ENCODE data around the gene SPINK14.

Gene SPINK14

DNA sequence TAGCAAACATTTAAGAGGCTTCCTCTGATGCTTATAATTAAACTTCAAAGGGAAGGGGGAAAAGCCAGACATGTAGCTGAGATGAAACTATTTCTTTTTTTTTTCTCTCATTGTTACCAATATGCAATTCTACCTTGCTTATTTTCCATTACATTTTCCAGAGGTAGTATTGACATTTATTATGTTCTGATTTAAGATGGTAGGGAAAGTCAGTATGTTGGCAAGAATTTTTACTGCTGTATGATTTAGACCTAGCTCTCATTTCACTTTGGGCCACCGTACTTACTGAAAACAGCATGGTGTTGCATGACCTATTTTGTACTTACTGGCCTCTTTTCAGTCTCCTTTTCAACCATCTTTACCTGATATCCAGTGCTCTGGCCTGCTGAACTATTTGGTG, 24.9 kb downstream of the SPINK14 start:
- 100% methylated on average over 1 of the region's 1 CpG; no CpG with 5 or more reads in 1 of the 2 experiments for WGBS, 2 experiments (ENCODE audit: insufficient coverage in 2 of 2)
- H3K27ac ChIP-seq (ENCODE audit: low read depth, low read length, severe bottlenecking): no peak overlapping the region
- H3K9me3 ChIP-seq (ENCODE audit: control insufficient read depth, low read length): no peaks in the 10 kb centered on the region
- H3K4me1 ChIP-seq (ENCODE audit: control insufficient read depth, insufficient read depth, low read length, poor library complexity, severe bottlenecking): no peaks in the 10 kb centered on the region
- H3K4me3 ChIP-seq (ENCODE audit: extremely low read depth, insufficient read depth, low read length, poor library complexity, severe bottlenecking): no peak overlapping the region
- H3K36me3 ChIP-seq (ENCODE audit: control insufficient read depth, insufficient read depth, low read length): no peaks in the 10 kb centered on the region

DNA sequence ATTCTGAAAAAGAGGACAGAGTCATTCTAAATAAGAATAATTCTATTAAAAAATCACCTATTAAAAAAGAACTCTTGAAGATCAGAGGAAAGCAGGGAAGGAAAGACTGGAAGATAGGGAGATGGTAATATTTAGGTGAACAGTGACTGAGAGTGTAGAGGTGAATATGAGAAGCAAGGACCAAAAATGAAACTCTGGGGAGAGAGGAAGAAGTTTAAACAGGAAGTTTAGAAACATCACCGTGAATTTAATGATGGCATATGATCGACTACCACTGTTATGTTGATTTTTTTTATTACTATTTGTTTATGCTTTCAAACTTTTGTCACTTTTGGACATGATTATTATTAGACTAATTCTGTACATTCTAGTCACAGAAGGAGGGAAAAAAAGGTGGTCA, 32.8 kb downstream of the SPINK14 start:
- Histone ChIP-seq H3K9me3 (ENCODE audit: control insufficient read depth, low read length) (no peaks in the 10 kb centered on the region), H3K36me3 (ENCODE audit: control insufficient read depth, insufficient read depth, low read length) (no peaks in the 10 kb centered on the region), H3K4me3 (ENCODE audit: extremely low read depth, insufficient read depth, low read length, poor library complexity, severe bottlenecking) (no peak overlapping the region), H3K4me1 (ENCODE audit: control insufficient read depth, insufficient read depth, low read length, poor library complexity, severe bottlenecking) (no peaks in the 10 kb centered on the region), H3K27ac (ENCODE audit: low read depth, low read length, severe bottlenecking) (no peak overlapping the region)
- WGBS, 2 experiments (ENCODE audit: insufficient coverage in 2 of 2): no CpG with 5 or more reads among the region's 2 CpGs

DNA sequence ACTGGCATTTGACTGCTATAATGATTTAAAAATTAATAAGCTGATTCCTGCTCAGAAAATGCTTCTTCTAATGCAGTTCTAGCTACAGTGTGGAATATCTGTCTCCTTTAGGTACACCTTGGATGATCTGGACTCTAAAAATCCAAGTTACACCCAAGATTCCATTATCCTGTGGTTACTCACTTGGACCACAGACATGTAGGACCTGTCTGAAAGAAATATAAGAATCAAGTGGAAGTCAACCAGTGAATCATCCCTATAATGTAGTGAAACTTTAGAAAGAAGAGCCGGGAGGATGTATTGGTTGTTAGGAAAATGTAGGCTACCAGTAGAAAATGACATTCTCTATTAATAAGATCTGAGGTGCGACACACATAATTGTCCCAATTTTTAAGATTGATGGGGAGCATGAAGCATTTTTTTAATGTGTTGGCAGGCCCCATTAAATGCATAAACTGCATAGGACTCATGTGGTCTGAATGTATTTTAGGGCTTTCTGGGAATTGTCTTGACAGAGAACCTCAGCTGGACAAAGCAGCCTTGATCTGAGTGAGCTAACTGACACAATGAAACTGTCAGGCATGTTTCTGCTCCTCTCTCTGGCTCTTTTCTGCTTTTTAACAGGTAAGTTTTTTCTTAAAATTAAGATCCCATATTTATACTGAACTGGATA, 34.3 kb downstream of the SPINK14 start, which contains the start of gene SPINK6:
TSS of gene SPINK6 (plus strand) at position 512 of the 673 bp plus-strand sequence. CDS start at position 567, 55 bp downstream.
- WGBS, 2 experiments (ENCODE audit: insufficient coverage in 2 of 2): 100% methylated on average over 1 to 2 of the region's 2 CpGs

DNA sequence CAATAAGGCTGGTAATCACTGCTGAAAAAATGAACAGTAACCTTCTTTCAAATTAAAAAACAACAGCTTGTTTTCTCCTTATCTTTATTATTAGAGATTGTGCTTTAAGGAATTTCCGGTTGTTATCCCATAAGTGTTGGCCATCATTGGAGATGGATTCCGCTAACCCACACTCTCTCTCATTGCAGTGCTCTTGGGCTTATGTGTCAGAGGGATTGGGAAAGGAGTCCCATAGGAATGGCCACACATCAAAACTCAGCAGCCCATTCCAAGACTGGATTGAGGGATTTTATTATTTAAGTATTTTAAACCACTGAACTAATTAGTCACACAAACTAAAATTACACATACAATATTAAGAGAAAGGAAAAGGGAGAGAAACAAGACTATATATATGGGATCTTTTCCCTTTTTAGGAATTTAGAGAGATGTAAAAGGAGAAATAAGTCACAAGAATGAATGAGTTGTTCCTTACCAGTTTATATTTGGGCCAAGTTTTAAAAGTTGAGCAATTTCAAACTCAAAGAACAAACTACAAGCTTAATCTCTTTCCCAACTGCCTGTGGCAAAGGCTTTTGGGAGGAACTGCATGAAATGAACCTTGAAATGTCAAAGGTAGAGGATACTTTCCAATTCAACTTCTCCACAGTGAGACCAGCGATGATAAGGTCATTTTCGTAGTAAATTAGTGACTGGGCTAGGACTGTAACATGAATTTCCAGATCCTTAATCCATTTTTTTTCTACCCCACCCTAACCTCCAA, 36.9 kb downstream of the SPINK14 start:
- whole genome bisulfite sequencing, 2 experiments (ENCODE audit: insufficient coverage in 2 of 2): 80% methylated on average over 1 of the region's 4 CpGs; no CpG with 5 or more reads in 1 of the 2 experiments
- no peaks in the 10 kb centered on the region for H3K4me1 ChIP-seq (ENCODE audit: control insufficient read depth, insufficient read depth, low read length, poor library complexity, severe bottlenecking)

More for the DNA sequence above, 34.3 kb downstream of the SPINK14 start, which contains the start of gene SPINK6:
- no peak within 1 kb of the TSS for H3K4me3 ChIP-seq (ENCODE audit: extremely low read depth, insufficient read depth, low read length, poor library complexity, severe bottlenecking)
- H3K36me3 ChIP-seq (ENCODE audit: control insufficient read depth, insufficient read depth, low read length): no peaks in the 10 kb centered on the region
- no peak within 1 kb of the TSS for H3K27ac ChIP-seq (ENCODE audit: low read depth, low read length, severe bottlenecking)
- no peaks in the 10 kb centered on the region for H3K4me1 ChIP-seq (ENCODE audit: control insufficient read depth, insufficient read depth, low read length, poor library complexity, severe bottlenecking)
- no peaks in the 10 kb centered on the region for H3K9me3 ChIP-seq (ENCODE audit: control insufficient read depth, low read length)

DNA sequence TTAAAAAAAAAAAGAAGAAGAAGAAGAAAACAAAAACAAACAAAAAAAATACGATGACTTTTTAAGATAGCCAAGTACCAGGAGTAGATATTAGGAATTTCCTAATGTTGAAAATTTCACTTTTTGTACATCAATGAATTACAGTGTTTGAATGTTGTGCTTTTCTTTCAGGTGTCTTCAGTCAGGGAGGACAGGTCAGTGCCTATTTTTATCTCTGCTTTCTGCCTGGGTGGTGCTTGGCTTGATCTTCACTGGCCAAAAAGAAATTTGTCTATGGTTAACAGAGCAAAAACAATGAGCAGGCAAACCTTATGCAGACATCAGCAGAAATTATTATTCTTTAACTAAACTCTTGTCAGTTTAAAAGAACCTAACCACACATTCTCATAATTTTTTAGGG, 37.5 kb downstream of the SPINK14 start:
- Histone ChIP-seq H3K4me3 (ENCODE audit: extremely low read depth, insufficient read depth, low read length, poor library complexity, severe bottlenecking) (no peak overlapping the region), H3K4me1 (ENCODE audit: control insufficient read depth, insufficient read depth, low read length, poor library complexity, severe bottlenecking) (no peaks in the 10 kb centered on the region), H3K27ac (ENCODE audit: low read depth, low read length, severe bottlenecking) (no peak overlapping the region), H3K9me3 (ENCODE audit: control insufficient read depth, low read length) (no peaks in the 10 kb centered on the region), H3K36me3 (ENCODE audit: control insufficient read depth, insufficient read depth, low read length) (no peaks in the 10 kb centered on the region)
- WGBS, 2 experiments (ENCODE audit: insufficient coverage in 2 of 2): no CpG with 5 or more reads among the region's 1 CpG

More for the DNA sequence above, 36.9 kb downstream of the SPINK14 start:
- no peaks in the 10 kb centered on the region for H3K36me3 ChIP-seq (ENCODE audit: control insufficient read depth, insufficient read depth, low read length)
- no peak overlapping the region for H3K27ac ChIP-seq (ENCODE audit: low read depth, low read length, severe bottlenecking)
- no peak overlapping the region for H3K4me3 ChIP-seq (ENCODE audit: extremely low read depth, insufficient read depth, low read length, poor library complexity, severe bottlenecking)
- no peaks in the 10 kb centered on the region for H3K9me3 ChIP-seq (ENCODE audit: control insufficient read depth, low read length)

DNA sequence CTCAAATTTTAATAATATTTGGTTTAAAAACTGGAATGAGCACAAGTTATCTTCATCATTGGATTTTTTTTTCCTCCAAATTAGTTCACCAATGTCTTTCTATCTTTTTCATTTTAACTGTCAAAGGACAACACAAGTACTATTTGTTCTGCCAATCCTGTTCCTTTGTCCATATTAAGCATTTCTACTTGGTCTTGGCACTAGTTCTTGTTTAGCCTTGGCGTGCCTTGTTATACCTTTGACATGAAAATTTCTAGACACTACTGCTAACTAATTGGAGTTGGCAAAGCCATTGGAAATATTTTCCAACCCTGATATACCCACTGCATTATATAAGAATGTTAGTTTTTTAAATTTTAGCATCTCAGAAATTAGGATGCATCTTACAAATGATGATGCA, 38.3 kb downstream of the SPINK14 start:
- no peak overlapping the region for H3K4me3 ChIP-seq (ENCODE audit: extremely low read depth, insufficient read depth, low read length, poor library complexity, severe bottlenecking)
- no peaks in the 10 kb centered on the region for H3K36me3 ChIP-seq (ENCODE audit: control insufficient read depth, insufficient read depth, low read length)
- H3K27ac ChIP-seq (ENCODE audit: low read depth, low read length, severe bottlenecking): no peak overlapping the region
- H3K9me3 ChIP-seq (ENCODE audit: control insufficient read depth, low read length): no peaks in the 10 kb centered on the region
- 89% methylated on average over 1 of the region's 1 CpG; no CpG with 5 or more reads in 1 of the 2 experiments for WGBS, 2 experiments (ENCODE audit: insufficient coverage in 2 of 2)
- no peaks in the 10 kb centered on the region for H3K4me1 ChIP-seq (ENCODE audit: control insufficient read depth, insufficient read depth, low read length, poor library complexity, severe bottlenecking)

DNA sequence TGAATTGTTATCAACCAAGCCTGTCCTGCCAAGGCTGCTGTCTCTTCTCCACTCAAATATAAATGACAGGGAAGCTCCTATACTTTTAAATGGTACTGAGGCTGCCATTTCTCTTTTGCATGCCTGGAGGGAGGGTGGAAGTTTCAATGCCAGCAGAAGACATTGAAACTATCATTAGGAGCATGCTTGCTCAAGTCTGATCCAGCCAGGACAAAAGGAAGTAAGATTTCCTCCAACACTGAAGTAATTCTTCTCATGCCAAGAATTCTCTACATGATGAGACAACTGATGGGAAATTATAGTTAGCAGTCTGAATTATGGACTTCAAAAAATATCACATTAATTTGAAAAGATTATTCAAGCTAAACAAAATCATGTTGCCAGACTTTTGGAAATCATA, 39.9 kb downstream of the SPINK14 start:
- Histone ChIP-seq H3K27ac (ENCODE audit: low read depth, low read length, severe bottlenecking) (no peak overlapping the region), H3K36me3 (ENCODE audit: control insufficient read depth, insufficient read depth, low read length) (no peaks in the 10 kb centered on the region), H3K9me3 (ENCODE audit: control insufficient read depth, low read length) (no peaks in the 10 kb centered on the region), H3K4me3 (ENCODE audit: extremely low read depth, insufficient read depth, low read length, poor library complexity, severe bottlenecking) (no peak overlapping the region), H3K4me1 (ENCODE audit: control insufficient read depth, insufficient read depth, low read length, poor library complexity, severe bottlenecking) (no peaks in the 10 kb centered on the region)

DNA sequence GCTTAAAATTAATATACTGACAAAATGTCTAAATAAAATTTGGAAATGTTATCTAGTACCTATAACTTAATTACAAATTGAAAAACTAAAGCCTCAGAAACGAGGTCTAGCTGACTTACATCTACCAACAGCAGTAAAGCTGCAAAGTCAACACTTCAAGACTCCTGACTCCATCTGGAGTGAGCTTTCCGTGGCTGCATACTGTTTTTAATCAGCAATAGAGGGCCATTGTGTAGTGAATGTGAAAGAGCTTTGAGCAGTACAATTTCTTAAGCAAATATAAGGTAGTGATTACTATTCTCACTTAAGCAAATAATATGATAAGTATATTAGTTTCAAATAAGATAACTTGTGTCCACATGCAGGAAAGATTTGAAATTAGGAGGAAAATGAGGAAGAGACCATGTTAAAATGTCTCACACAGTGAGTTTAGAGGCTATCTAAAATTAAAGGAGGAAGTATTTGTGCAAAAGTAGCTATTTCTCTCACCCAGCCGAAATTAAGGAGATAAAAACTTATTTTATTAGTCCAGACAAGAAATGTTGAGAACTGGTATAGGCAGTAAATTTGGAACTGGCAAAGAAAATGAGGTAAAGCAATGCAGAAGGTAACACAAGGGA, 40.9 kb downstream of the SPINK14 start:
- H3K36me3 ChIP-seq (ENCODE audit: control insufficient read depth, insufficient read depth, low read length): no peaks in the 10 kb centered on the region
- H3K4me3 ChIP-seq (ENCODE audit: extremely low read depth, insufficient read depth, low read length, poor library complexity, severe bottlenecking): no peak overlapping the region
- H3K4me1 ChIP-seq (ENCODE audit: control insufficient read depth, insufficient read depth, low read length, poor library complexity, severe bottlenecking): no peaks in the 10 kb centered on the region
- H3K27ac ChIP-seq (ENCODE audit: low read depth, low read length, severe bottlenecking): no peak overlapping the region
- WGBS, 2 experiments (ENCODE audit: insufficient coverage in 2 of 2): no CpG with 5 or more reads among the region's 3 CpGs
- H3K9me3 ChIP-seq (ENCODE audit: control insufficient read depth, low read length): no peaks in the 10 kb centered on the region

DNA sequence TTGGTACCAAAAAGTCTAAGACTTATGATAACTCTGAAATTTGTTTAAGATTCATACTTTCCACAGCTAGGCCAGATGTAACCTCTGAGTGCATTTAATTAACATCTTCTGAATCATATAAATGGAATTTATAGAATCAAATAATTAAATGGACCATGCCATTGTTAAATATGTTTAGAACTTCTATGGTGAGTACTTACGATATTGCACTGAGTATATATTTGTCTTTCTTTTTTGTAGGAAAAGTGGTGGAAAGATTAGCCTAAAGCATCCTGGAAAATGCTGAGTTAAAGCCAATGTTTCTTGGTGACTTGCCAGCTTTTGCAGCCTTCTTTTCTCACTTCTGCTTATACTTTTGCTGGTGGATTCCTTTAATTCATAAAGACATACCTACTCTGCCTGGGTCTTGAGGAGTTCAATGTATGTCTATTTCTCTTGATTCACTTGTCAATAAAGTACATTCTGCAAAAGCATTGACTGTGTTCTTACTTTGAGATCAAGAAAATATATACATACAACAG, 46.4 kb downstream of the SPINK14 start:
- Histone ChIP-seq H3K4me3 (ENCODE audit: extremely low read depth, insufficient read depth, low read length, poor library complexity, severe bottlenecking) (no peak overlapping the region), H3K9me3 (ENCODE audit: control insufficient read depth, low read length) (no peaks in the 10 kb centered on the region), H3K27ac (ENCODE audit: low read depth, low read length, severe bottlenecking) (no peak overlapping the region), H3K4me1 (ENCODE audit: control insufficient read depth, insufficient read depth, low read length, poor library complexity, severe bottlenecking) (no peaks in the 10 kb centered on the region), H3K36me3 (ENCODE audit: control insufficient read depth, insufficient read depth, low read length) (no peaks in the 10 kb centered on the region)
- WGBS, 2 experiments (ENCODE audit: insufficient coverage in 2 of 2): no CpG with 5 or more reads among the region's 1 CpG

DNA sequence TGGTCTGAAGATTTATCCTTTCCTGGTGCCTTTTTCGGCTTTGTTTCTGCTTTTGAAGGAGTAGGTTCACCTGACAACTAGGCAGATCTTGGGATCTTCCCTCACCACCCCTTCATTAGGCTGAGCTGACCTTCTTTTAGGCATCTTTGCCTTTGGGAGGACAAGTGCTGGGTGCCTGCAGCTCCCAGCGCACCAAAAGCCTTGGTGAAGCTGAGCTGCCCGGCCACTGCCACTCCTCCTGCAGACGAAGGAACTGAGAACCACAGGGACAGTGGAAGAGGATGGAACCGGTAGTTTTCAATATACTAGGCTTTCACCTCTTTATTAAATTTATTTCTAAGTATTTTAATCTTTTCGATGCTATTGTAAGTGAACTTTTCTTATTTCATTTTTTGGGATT, 53.2 kb downstream of the SPINK14 start:
- 86% methylated on average over 1 of the region's 6 CpGs; no CpG with 5 or more reads in 1 of the 2 experiments for WGBS, 2 experiments (ENCODE audit: insufficient coverage in 2 of 2)
- Histone ChIP-seq H3K9me3 (ENCODE audit: control insufficient read depth, low read length) (no peaks in the 10 kb centered on the region), H3K4me1 (ENCODE audit: control insufficient read depth, insufficient read depth, low read length, poor library complexity, severe bottlenecking) (no peaks in the 10 kb centered on the region), H3K27ac (ENCODE audit: low read depth, low read length, severe bottlenecking) (no peak overlapping the region), H3K36me3 (ENCODE audit: control insufficient read depth, insufficient read depth, low read length) (no peaks in the 10 kb centered on the region), H3K4me3 (ENCODE audit: extremely low read depth, insufficient read depth, low read length, poor library complexity, severe bottlenecking) (no peak overlapping the region)
